Cardiac muscle cell (in vitro differentiated cells and primary cell): Measurements from ENCODE around the gene LILRB3. TPM values are rescaled to one million over a fixed set of nuclear protein-coding genes. Genes with fewer than 3 reads are reported as not detected.
"Not testable (repeated sequence)": the region's sequence is repeated elsewhere in the genome, so short reads cannot be mapped to it uniquely, and the experiment has no call there.

Experiments used
- DNase-seq, 2 donors: peaks; one replicate each; pipeline versions ENCODE4 v3.0.0 to v3.0.0-alpha.2; 2010 to 2017; ENCODE audit warnings: low read depth in 1 of 2, low spot score in 1 of 2
- H3K27ac ChIP-seq: fragments of 200-600 bp; sonication (generic); 2 replicates; pipeline ENCODE4 v1.5.1; 2016
- H3K27me3 ChIP-seq: fragments of 200-600 bp; sonication (generic); 2 replicates; pipeline ENCODE4 v1.6.0; 2016; ENCODE audit warnings: control low read depth
- H3K36me3 ChIP-seq: fragments of 200-600 bp; sonication (generic); 2 replicates; pipeline ENCODE4 v1.5.1; 2016; ENCODE audit warnings: control low read depth
- H3K4me1 ChIP-seq: fragments of 200-600 bp; sonication (generic); 2 replicates; pipeline ENCODE4 v1.8.1; 2017; ENCODE audit warnings: low read depth, mild to moderate bottlenecking, mixed run types
- H3K4me3 ChIP-seq: fragments of 200-600 bp; sonication (generic); 2 replicates; pipeline ENCODE4 v1.5.1; 2016; ENCODE audit warnings: mild to moderate bottlenecking
- H3K9me3 ChIP-seq: fragments of 200-600 bp; sonication (generic); 2 replicates; pipeline ENCODE4 v1.5.1; 2017; ENCODE audit warnings: low read depth, mild to moderate bottlenecking, control low read depth
- polyA plus RNA-seq: library from polyadenylated mRNA; unstranded; fragments of >200 nt; fragmentation: Nextera tagmentation; extraction: Ambion mirVana; gene quantifications from 2 replicates; pipeline ENCODE4 v1.2.1, GENCODE V29; 2016
- total RNA-seq: library from RNA; depleted of rRNA; stranded (reverse); fragments of >200 nt; gene quantifications from 2 replicates; pipeline ENCODE4 v1.2.3, GENCODE V29; 2016
- TF ChIP-seq, protein P1 (sequence below): IDR thresholded peaks from 2 replicates; pipeline ENCODE4 v1.5.1; 2012; ENCODE audit warnings: low read depth, mild to moderate bottlenecking, low read length

LILRB3 gene
- total and polyA plus RNA-seq, 2 experiments from 2014 or later = 0.27 to 0.98 TPM

DNA sequence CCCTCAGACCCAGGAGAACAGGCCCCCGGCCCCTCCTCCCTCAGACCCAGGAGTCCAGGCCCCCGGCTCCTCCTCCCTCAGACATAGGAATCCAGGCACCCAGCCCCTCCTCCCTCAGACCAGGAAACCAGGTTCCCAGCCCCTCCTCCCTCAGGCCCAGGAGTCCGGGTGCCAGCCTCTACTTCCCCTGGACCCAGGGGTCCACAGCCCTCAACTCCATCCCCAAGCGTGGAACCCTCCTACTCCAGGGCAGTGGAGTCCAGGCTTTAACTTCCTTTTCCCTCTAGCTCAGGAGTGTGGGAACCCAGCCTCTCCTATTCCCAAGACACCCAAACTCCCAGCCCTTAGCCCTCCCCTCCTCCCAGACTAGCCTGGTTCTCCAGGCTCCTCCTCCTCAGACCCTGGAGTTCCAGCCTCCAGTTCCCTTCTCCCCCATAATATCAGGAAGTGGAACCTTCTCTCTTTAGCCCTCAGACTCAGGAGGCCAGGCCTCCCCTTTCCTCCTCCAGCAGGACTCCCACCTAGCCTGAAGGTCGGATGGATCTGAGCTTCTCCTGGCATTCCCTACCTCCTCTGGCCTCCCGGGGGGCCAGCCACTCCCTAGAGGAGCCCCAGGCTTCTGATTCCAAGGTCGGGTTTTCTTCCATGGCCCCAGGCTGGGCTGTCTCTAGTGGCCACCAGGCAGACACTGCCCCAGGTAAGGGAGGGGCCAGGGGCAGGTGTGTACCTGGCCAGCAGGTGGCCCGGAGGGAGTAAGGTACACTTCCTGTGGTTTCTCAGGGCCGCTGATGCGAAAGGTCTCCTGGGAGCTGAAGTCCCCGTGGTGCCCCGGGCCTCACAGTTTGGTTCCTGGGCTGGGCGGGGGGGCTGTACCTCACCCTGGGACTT, 50.1 kb downstream of the LILRB3 start, which contains the start of gene TMC4:
Gene TMC4 (minus strand): TSS at position 690 of the 888 bp plus-strand sequence. CDS start 43 bp downstream, at position 647.
- TF ChIP-seq, protein P1, sequence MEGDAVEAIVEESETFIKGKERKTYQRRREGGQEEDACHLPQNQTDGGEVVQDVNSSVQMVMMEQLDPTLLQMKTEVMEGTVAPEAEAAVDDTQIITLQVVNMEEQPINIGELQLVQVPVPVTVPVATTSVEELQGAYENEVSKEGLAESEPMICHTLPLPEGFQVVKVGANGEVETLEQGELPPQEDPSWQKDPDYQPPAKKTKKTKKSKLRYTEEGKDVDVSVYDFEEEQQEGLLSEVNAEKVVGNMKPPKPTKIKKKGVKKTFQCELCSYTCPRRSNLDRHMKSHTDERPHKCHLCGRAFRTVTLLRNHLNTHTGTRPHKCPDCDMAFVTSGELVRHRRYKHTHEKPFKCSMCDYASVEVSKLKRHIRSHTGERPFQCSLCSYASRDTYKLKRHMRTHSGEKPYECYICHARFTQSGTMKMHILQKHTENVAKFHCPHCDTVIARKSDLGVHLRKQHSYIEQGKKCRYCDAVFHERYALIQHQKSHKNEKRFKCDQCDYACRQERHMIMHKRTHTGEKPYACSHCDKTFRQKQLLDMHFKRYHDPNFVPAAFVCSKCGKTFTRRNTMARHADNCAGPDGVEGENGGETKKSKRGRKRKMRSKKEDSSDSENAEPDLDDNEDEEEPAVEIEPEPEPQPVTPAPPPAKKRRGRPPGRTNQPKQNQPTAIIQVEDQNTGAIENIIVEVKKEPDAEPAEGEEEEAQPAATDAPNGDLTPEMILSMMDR = no peak
- H3K9me3 ChIP-seq = no peaks in the 10 kb centered on the region
- DNase-seq = peak in 1 of 2 donors; percentile 62
- no peak within 1 kb of the TSS for H3K4me3 ChIP-seq
- H3K4me1 ChIP-seq = peaks cover 3% of the 10 kb centered on the region
- H3K27ac ChIP-seq = no peak within 1 kb of the TSS
- H3K36me3 ChIP-seq = no peaks in the 10 kb centered on the region
- no peaks in the 10 kb centered on the region for H3K27me3 ChIP-seq

DNA sequence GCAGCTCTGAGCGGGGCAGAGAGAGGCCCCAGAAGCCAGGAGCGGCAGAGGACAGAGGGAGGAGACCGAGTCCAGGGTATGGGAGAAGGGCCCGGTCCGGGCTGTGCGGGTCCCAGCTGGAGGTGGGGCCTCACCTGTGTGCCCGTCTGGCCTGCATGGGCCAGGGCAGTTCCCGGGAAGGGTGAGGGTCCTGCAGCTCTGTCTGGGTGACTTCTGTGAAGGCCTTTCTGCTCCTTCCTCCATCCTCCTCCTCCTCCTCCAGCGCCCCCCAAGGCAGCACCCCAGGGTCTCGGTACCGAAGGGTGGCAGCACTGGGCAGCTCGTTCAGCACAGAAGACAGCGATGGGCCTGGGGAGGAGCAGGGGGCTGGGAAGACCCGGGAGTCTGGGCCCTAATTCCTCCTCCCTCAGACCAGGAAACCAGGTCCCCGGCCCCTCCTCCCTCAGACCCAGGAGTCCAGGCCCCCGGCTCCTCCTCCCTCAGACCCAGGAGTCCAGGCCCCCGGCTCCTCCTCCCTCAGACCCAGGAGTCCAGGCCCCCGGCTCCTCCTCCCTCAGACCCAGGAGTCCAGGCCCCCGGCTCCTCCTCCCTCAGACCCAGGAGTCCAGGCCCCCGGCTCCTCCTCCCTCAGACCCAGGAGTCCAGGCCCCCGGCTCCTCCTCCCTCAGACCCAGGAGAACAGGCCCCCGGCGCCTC, 50.9 kb downstream of the LILRB3 start:
- H3K27me3 ChIP-seq, H3K36me3 ChIP-seq, H3K9me3 ChIP-seq, H3K27ac ChIP-seq, H3K4me1 ChIP-seq, DNase-seq, H3K4me3 ChIP-seq: not testable (repeated sequence)

DNA sequence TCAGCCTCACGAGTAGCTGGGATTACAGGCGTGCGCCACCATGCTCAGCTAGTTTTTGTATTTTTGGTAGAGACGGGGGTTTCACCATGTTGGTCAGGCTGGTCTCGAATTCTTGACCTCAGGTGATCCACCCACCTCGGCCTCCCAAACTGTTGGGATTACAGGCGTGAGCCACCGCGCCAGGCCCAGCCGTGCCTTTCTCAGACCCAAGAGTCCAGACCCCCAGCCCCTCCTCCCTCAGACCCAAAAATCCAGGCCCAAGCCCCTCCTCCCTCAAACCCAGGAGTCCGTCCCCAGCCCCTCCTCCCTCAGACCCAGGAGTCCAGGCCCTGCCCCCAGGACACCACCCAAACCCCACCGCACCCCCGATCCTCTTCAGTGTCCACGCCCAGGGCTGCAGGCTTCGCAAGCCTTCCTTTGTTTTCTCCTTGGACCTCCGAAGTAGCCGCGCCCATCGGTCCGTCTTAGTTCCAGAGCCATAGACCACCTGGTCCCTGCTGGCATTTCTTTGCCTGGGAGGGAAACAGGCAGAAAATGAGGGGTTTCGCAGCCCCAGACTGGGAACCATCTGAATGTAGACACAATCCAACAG, 53.6 kb downstream of the LILRB3 start:
- H3K4me1 ChIP-seq = peaks cover 3% of the 10 kb centered on the region
- no peaks in the 10 kb centered on the region for H3K9me3 ChIP-seq
- H3K4me3 ChIP-seq = no peak overlapping the region
- DNase-seq = no peak
- TF ChIP-seq, protein P1 = no peak
- H3K27me3 ChIP-seq = no peaks in the 10 kb centered on the region
- no peaks in the 10 kb centered on the region for H3K36me3 ChIP-seq
- H3K27ac ChIP-seq = no peak overlapping the region

DNA sequence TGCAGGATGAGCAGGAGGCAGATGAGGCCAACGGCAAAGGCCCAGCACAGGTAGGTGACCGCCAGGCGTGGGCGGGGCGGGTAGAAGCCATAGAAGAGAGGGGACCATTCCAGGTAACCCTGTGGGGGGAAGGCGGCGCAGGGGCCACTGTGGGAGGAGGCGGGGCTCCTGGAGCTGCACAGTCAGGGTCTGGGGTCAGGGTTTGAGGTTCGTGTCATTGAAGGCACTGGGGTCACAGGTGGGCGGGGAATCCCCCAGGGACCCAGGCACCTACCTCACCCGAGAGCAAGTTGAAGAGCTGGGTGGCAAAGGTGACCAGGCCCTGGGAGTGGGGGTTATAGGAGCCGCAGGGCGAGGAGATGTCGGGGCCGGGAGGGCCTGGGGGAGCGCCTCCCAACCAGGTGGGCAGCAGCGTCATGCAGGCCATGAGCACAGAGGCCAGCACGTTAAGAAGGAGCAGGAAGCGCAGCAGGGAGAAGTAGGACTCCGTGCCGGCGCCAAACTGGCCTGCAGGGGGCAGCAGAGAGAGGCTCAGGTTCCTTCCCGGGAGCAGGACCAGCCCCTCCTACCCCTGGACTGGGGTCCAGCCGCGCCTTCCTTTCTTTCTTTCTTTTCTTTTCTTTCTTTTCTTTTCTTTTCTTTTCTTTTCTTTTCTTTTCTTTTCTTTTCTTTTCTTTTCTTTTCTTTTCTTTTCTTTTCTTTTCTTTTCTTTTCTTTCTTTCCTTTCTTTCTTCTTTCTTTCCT, 54.5 kb downstream of the LILRB3 start:
- Histone ChIP-seq H3K27ac (no peak overlapping the region), H3K27me3 (no peaks in the 10 kb centered on the region), H3K4me1 (peaks cover 3% of the 10 kb centered on the region), H3K36me3 (no peaks in the 10 kb centered on the region), H3K4me3 (no peak overlapping the region), H3K9me3 (no peaks in the 10 kb centered on the region)
- TF ChIP-seq, protein P1 = peak; percentile 84
- DNase-seq = peak; percentile 91 to 93

Other genes starting within 250 kb of the LILRB3 start
- gene CACNG6, start 231.4 kb downstream of the LILRB3 start, total RNA-seq = 38.4 and 73.1 TPM in 2 replicates
- 30.6 and 61.5 TPM in 2 replicates for gene CACNG6, start 231.4 kb downstream of the LILRB3 start, polyA plus RNA-seq
- not detected in 2 replicates for gene VSTM1, start 159.1 kb downstream of the LILRB3 start, total RNA-seq
- not detected in 2 replicates for gene VSTM1, start 159.1 kb downstream of the LILRB3 start, polyA plus RNA-seq
- not detected in 2 replicates for gene TARM1, start 141.6 kb downstream of the LILRB3 start, total RNA-seq
- gene TARM1, start 141.6 kb downstream of the LILRB3 start, polyA plus RNA-seq = not detected in 2 replicates
- gene OSCAR, start 122.2 kb downstream of the LILRB3 start, total RNA-seq = not detected in 2 replicates
- 0.32 and 0.61 TPM in 2 replicates for gene OSCAR, start 122.2 kb downstream of the LILRB3 start, polyA plus RNA-seq
- 58.8 and 104 TPM in 2 replicates for gene NDUFA3, start 120.2 kb downstream of the LILRB3 start, total RNA-seq
- gene NDUFA3, start 120.2 kb downstream of the LILRB3 start, polyA plus RNA-seq = 546 and 585 TPM in 2 replicates
- gene TFPT, start 107.3 kb downstream of the LILRB3 start, total RNA-seq = 26.1 and 27.5 TPM in 2 replicates
- gene TFPT, start 107.3 kb downstream of the LILRB3 start, polyA plus RNA-seq = 27.5 and 32.1 TPM in 2 replicates
- 73.9 and 79.8 TPM in 2 replicates for gene PRPF31, start 107.3 kb downstream of the LILRB3 start, total RNA-seq
- gene PRPF31, start 107.3 kb downstream of the LILRB3 start, polyA plus RNA-seq = 110 and 113 TPM in 2 replicates
- gene CNOT3, start 85.2 kb downstream of the LILRB3 start, total RNA-seq = 17.7 and 39.6 TPM in 2 replicates
- 52.1 and 52.8 TPM in 2 replicates for gene CNOT3, start 85.2 kb downstream of the LILRB3 start, polyA plus RNA-seq
- 10.3 and 10.6 TPM in 2 replicates for gene LENG1, start 63.3 kb downstream of the LILRB3 start, total RNA-seq
- gene LENG1, start 63.3 kb downstream of the LILRB3 start, polyA plus RNA-seq = 10.1 and 10.8 TPM in 2 replicates
- 0.74 and 1.2 TPM in 2 replicates for gene TMC4, start 49.8 kb downstream of the LILRB3 start, total RNA-seq
- gene TMC4, start 49.8 kb downstream of the LILRB3 start, polyA plus RNA-seq = 3.4 and 5.6 TPM in 2 replicates
- gene MBOAT7, start 33.4 kb downstream of the LILRB3 start, total RNA-seq = 131 and 134 TPM in 2 replicates
- 118 and 128 TPM in 2 replicates for gene MBOAT7, start 33.4 kb downstream of the LILRB3 start, polyA plus RNA-seq
- gene TSEN34, start 31.7 kb downstream of the LILRB3 start, total RNA-seq = 113 and 130 TPM in 2 replicates
- gene TSEN34, start 31.7 kb downstream of the LILRB3 start, polyA plus RNA-seq = 114 and 129 TPM in 2 replicates
- gene RPS9, start 22.1 kb downstream of the LILRB3 start, total RNA-seq = 1,874 and 2,216 TPM in 2 replicates
- 433 and 451 TPM in 2 replicates for gene RPS9, start 22.1 kb downstream of the LILRB3 start, polyA plus RNA-seq
- gene LILRA6, start 19.8 kb upstream of the LILRB3 start, total RNA-seq = 0.15 and 0.18 TPM in 2 replicates
- 0.27 TPM in 1 of 2 replicates, not detected in the other for gene LILRA6, start 19.8 kb upstream of the LILRB3 start, polyA plus RNA-seq
- gene LILRB5, start 34.3 kb upstream of the LILRB3 start, total RNA-seq = not detected in 2 replicates
- gene LILRB5, start 34.3 kb upstream of the LILRB3 start, polyA plus RNA-seq = 0.04 TPM in 1 of 2 replicates, not detected in the other
- not detected in 2 replicates for gene LILRB2, start 58.1 kb upstream of the LILRB3 start, total RNA-seq
- gene LILRB2, start 58.1 kb upstream of the LILRB3 start, polyA plus RNA-seq = not detected in 2 replicates
- not detected in 2 replicates for gene LILRA5, start 90.2 kb upstream of the LILRB3 start, total RNA-seq
- gene LILRA5, start 90.2 kb upstream of the LILRB3 start, polyA plus RNA-seq = not detected in 2 replicates
- gene LILRA4, start 116.2 kb upstream of the LILRB3 start, total RNA-seq = not detected in 2 replicates
- not detected in 2 replicates for gene LILRA4, start 116.2 kb upstream of the LILRB3 start, polyA plus RNA-seq
- gene LAIR1, start 141.9 kb upstream of the LILRB3 start, total RNA-seq = not detected in 2 replicates
- gene LAIR1, start 141.9 kb upstream of the LILRB3 start, polyA plus RNA-seq = not detected in 2 replicates
- 2.6 TPM in 1 of 2 replicates, not detected in the other for gene TTYH1, start 192.5 kb upstream of the LILRB3 start, total RNA-seq
- 1.1 TPM in 2 replicates for gene TTYH1, start 192.5 kb upstream of the LILRB3 start, polyA plus RNA-seq
- 66.2 and 171 TPM in 2 replicates for gene LENG8, start 226.2 kb upstream of the LILRB3 start, total RNA-seq
- 78.4 and 92.8 TPM in 2 replicates for gene LENG8, start 226.2 kb upstream of the LILRB3 start, polyA plus RNA-seq
- 6.3 and 7.6 TPM in 2 replicates for gene LENG9, start 240.8 kb upstream of the LILRB3 start, total RNA-seq
- 0.77 TPM in 1 of 2 replicates, not detected in the other for gene LENG9, start 240.8 kb upstream of the LILRB3 start, polyA plus RNA-seq